ENCODE results near the gene NCOA3.

DNA sequence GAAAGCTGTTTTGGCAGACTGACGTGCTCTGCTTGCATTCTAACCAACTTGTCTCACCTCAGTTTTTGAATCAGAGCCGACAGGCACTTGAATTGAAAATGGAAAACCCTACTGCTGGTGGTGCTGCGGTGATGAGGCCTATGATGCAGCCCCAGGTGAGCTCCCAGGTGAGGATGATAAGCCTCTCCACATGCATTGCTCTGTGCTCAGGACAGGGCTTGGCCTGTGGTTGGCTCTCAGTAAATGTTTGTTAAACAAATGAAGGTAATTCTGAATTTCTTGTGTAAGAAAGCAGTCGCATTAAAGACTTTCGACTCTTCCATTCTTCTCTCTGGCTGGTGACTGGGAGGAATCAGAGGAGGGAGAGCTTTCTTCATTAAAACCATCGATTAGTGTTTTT, 147.3 kb downstream of the NCOA3 start:
- TF ChIP-seq, protein P1, sequence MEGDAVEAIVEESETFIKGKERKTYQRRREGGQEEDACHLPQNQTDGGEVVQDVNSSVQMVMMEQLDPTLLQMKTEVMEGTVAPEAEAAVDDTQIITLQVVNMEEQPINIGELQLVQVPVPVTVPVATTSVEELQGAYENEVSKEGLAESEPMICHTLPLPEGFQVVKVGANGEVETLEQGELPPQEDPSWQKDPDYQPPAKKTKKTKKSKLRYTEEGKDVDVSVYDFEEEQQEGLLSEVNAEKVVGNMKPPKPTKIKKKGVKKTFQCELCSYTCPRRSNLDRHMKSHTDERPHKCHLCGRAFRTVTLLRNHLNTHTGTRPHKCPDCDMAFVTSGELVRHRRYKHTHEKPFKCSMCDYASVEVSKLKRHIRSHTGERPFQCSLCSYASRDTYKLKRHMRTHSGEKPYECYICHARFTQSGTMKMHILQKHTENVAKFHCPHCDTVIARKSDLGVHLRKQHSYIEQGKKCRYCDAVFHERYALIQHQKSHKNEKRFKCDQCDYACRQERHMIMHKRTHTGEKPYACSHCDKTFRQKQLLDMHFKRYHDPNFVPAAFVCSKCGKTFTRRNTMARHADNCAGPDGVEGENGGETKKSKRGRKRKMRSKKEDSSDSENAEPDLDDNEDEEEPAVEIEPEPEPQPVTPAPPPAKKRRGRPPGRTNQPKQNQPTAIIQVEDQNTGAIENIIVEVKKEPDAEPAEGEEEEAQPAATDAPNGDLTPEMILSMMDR (IDR thresholded peaks at IDR 0.05) = no peak
- no peak for TF ChIP-seq POLR2A (IDR thresholded peaks at IDR 0.05)
